OCI-LY1 (cell line): Measurements from ENCODE around the gene PICK1.

Experiments
- H2AFZ ChIP-seq: fragments of 200-600 bp; sonication (generic), shearing (Covaris generic); 2 replicates; pipeline ENCODE4 v1.6.0; 2014; ENCODE audit warnings: antibody characterized with exemption, mild to moderate bottlenecking, low read length
- H3F3A ChIP-seq: fragments of 200-600 bp; sonication (generic), shearing (Covaris generic); 2 replicates; pipeline ENCODE4 v1.6.0; 2014; ENCODE audit warnings: mild to moderate bottlenecking, antibody characterized with exemption, low read length, moderate library complexity; ENCODE audit not compliant: insufficient read depth
- H3K27ac ChIP-seq: fragments of 200-600 bp; sonication (generic); 2 replicates; pipeline ENCODE4 v1.5.1; 2014; ENCODE audit warnings: low read length, mixed run types, mild to moderate bottlenecking, low read depth; ENCODE audit not compliant: poor library complexity, severe bottlenecking
- H3K27me3 ChIP-seq: fragments of 200-600 bp; sonication (generic); 2 replicates; pipeline ENCODE4 v1.6.0; 2014; ENCODE audit warnings: antibody characterized with exemption, mild to moderate bottlenecking, low read length, moderate library complexity; ENCODE audit not compliant: insufficient read depth
- H3K36me3 ChIP-seq: fragments of 200-600 bp; sonication (generic); 2 replicates; pipeline ENCODE4 v1.6.1; 2014; ENCODE audit warnings: mild to moderate bottlenecking, antibody characterized with exemption, low read length, moderate library complexity, mixed read lengths; ENCODE audit not compliant: insufficient read depth
- H3K4me1 ChIP-seq: fragments of 200-600 bp; sonication (generic); 2 replicates; pipeline ENCODE4 v1.5.1; 2014; ENCODE audit warnings: mild to moderate bottlenecking, low read length, moderate library complexity; ENCODE audit not compliant: insufficient read depth, severe bottlenecking
- H3K4me2 ChIP-seq: fragments of 200-600 bp; sonication (generic), shearing (Covaris generic); 2 replicates; pipeline ENCODE4 v1.6.1; 2014; ENCODE audit warnings: low read length
- H3K4me3 ChIP-seq: fragments of 200-600 bp; sonication (generic); 2 replicates; pipeline ENCODE4 v1.5.1; 2014; ENCODE audit warnings: low read length, low read depth, mild to moderate bottlenecking, mixed read lengths; ENCODE audit not compliant: poor library complexity, severe bottlenecking
- H3K79me2 ChIP-seq: fragments of 200-600 bp; shearing (Covaris generic); 2 replicates; pipeline ENCODE4 v1.6.1; 2016; ENCODE audit warnings: mixed run types, low read length, mixed read lengths; ENCODE audit not compliant: insufficient read depth
- H3K9ac ChIP-seq: fragments of 200-600 bp; sonication (generic), shearing (Covaris generic); 2 replicates; pipeline ENCODE4 v1.6.1; 2014; ENCODE audit warnings: mild to moderate bottlenecking, low read length, mixed read lengths
- H3K9me2 ChIP-seq: fragments of 200-600 bp; sonication (generic), shearing (Covaris generic); 2 replicates; pipeline ENCODE4 v1.6.1; 2014; ENCODE audit warnings: low read depth, mild to moderate bottlenecking, low read length, mixed read lengths
- H3K9me3 ChIP-seq: fragments of 200-600 bp; shearing (Covaris generic); 2 replicates; pipeline ENCODE4 v1.6.1; 2014; ENCODE audit warnings: low read length, mixed read lengths
- H4K20me1 ChIP-seq: fragments of 200-600 bp; sonication (generic), shearing (Covaris generic); 2 replicates; pipeline ENCODE4 v1.6.0; 2016; ENCODE audit warnings: mild to moderate bottlenecking, low read length; ENCODE audit not compliant: insufficient read depth
- EZH2 ChIP-seq: fragments of 200-600 bp; sonication (generic), shearing (Covaris generic); IDR thresholded peaks from 2 replicates; pipeline ENCODE4 v1.8.0; 2017; ENCODE audit warnings: borderline replicate concordance, mixed run types, mild to moderate bottlenecking, antibody characterized with exemption, low read length, moderate library complexity, mixed read lengths
- TF ChIP-seq, protein P1 (sequence below): fragments of 200-600 bp; sonication (generic), shearing (Covaris generic); IDR thresholded peaks from 2 replicates; pipeline ENCODE4 v1.5.1; 2017; ENCODE audit warnings: mild to moderate bottlenecking, antibody characterized with exemption, low read length, moderate library complexity, mixed read lengths

Gene PICK1

DNA sequence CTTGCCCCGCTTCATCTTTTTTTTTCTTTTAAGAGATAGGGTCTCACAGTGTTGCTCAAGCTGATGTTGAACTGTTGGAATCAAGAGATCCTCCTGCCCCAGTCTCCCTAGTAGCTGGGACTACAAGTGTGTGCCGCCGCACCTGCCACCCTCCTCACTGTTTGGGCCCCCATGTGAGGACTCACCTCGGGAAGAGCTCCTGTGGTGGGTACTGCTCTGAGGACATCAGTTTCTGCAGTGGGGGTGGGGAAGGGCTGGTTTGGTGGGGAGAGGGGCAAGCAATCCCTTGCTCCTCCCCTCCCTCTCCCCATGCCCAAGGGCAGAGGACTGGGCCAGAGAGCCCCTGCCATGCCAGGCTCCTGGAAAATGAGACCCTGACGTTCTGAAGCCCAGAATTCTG is 28.3 kb downstream of the PICK1 start:
- Histone ChIP-seq H3K27ac (no peak overlapping the region), H3K9me2 (no peaks in the 10 kb centered on the region), H3F3A (no peaks in the 10 kb centered on the region), H3K9ac (no peak overlapping the region), H2AFZ (no peak overlapping the region), H3K79me2 (no peaks in the 10 kb centered on the region), H3K4me2 (no peak overlapping the region), H3K4me1 (no peaks in the 10 kb centered on the region), H3K9me3 (no peaks in the 10 kb centered on the region), H3K36me3 (no peaks in the 10 kb centered on the region), H3K4me3 (no peak overlapping the region), H4K20me1 (no peaks in the 10 kb centered on the region), H3K27me3 (no peaks in the 10 kb centered on the region)
- TF ChIP-seq EZH2, result no peak
- TF ChIP-seq, protein P1, sequence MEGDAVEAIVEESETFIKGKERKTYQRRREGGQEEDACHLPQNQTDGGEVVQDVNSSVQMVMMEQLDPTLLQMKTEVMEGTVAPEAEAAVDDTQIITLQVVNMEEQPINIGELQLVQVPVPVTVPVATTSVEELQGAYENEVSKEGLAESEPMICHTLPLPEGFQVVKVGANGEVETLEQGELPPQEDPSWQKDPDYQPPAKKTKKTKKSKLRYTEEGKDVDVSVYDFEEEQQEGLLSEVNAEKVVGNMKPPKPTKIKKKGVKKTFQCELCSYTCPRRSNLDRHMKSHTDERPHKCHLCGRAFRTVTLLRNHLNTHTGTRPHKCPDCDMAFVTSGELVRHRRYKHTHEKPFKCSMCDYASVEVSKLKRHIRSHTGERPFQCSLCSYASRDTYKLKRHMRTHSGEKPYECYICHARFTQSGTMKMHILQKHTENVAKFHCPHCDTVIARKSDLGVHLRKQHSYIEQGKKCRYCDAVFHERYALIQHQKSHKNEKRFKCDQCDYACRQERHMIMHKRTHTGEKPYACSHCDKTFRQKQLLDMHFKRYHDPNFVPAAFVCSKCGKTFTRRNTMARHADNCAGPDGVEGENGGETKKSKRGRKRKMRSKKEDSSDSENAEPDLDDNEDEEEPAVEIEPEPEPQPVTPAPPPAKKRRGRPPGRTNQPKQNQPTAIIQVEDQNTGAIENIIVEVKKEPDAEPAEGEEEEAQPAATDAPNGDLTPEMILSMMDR, result no peak

DNA sequence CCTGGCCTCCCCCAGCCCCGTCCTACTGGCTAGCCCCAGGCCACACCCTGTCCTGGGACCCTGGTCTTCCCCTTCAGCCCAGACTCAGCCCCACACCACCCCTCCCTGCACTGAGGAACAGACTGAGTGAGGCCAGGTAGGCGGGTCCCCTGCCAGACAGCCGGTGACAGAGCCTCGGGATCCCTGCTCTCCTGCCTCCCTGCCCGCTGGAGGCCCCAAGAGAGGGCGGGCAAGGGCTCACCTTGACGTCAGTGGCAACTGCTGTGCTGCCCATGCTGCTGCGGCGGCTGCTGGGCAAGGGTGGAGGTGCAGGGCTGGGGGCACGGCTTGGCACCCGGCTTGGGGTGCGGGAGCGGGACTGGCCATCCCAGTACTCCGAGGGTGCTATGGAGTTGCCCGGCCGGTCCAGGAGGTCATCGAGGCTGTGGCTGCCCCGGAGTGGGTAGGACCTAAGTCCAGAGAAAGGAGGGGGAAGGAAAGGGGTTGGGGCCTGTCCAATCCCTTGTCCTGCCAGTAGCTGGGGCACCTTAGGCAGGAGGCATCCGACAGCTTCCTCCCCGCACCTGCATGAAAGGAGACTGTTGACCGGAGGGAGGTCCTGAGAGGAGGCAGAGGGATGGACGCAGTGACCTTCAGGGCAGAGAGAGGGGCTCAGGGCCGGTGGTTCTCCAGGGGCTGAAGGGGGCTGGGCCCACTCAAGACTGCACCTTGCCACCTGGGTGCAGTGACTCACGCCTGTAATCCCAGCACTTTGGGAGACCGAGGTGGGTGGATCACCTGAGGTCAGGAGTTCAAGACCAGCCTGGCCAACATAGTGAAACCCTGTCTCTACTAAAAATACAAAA is 29.0 kb downstream of the PICK1 start:
- no peak overlapping the region for H3K4me2 ChIP-seq
- no peaks in the 10 kb centered on the region for H3K9me2 ChIP-seq
- H3K36me3 ChIP-seq, result no peaks in the 10 kb centered on the region
- H4K20me1 ChIP-seq, result no peaks in the 10 kb centered on the region
- no peak overlapping the region for H3K4me3 ChIP-seq
- no peaks in the 10 kb centered on the region for H3K79me2 ChIP-seq
- H3K9ac ChIP-seq, result no peak overlapping the region
- no peaks in the 10 kb centered on the region for H3K9me3 ChIP-seq
- no peaks in the 10 kb centered on the region for H3K4me1 ChIP-seq
- no peaks in the 10 kb centered on the region for H3F3A ChIP-seq
- no peak overlapping the region for H3K27ac ChIP-seq
- H3K27me3 ChIP-seq, result no peaks in the 10 kb centered on the region
- H2AFZ ChIP-seq, result no peak overlapping the region
- no peak for TF ChIP-seq EZH2
- TF ChIP-seq, protein P1, result no peak

DNA sequence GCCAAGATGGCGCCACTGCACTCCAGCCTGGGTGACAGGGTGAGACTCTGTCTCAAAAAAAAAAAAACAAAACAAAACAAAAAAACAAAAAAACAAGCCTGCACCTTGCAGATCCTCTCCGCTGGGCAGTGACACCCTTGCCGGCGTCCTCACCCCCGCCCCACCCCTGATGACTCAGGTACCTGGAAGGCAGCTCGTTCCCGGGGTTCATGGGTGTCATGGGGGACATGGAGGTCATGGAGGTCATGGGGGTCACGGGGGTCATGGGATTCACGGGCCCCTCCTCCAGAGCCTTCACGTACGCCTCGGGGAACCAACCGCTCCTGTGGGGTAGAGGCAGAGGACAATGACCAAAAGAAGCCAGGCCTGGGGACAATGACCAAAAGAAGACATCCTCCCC is 29.7 kb downstream of the PICK1 start:
- no peaks in the 10 kb centered on the region for H4K20me1 ChIP-seq
- no peak overlapping the region for H3K4me2 ChIP-seq
- H3F3A ChIP-seq, result no peaks in the 10 kb centered on the region
- no peak overlapping the region for H3K4me3 ChIP-seq
- no peak overlapping the region for H3K9ac ChIP-seq
- H3K36me3 ChIP-seq, result no peaks in the 10 kb centered on the region
- TF ChIP-seq EZH2, result no peak
- TF ChIP-seq, protein P1, result no peak
- no peaks in the 10 kb centered on the region for H3K79me2 ChIP-seq
- H2AFZ ChIP-seq, result no peak overlapping the region
- H3K27ac ChIP-seq, result no peak overlapping the region
- no peaks in the 10 kb centered on the region for H3K9me3 ChIP-seq
- H3K27me3 ChIP-seq, result no peaks in the 10 kb centered on the region
- no peaks in the 10 kb centered on the region for H3K4me1 ChIP-seq
- no peaks in the 10 kb centered on the region for H3K9me2 ChIP-seq
